ENCODE measurements around the gene EMB.
A peak's percentile ranks its signal among the peaks of the same experiment; 100 is the strongest.
"Not testable (repeated sequence)": the region's sequence is repeated elsewhere in the genome, so short reads cannot be mapped to it uniquely, and the experiment has no call there.

The EMB gene

GRCh38 chr5:50440651-50441492, at the start of gene EMB:
TSS of gene EMB (minus strand) at chr5:50441288. CDS start at chr5:50441151, 137 bp downstream.
- DNase-seq (ENCODE audit: low read depth in 2 of 2) = peak; percentile 46 to 49

GRCh38 chr5:50489491-50489890, 48.4 kb upstream of the EMB start:
- DNase-seq (ENCODE audit: low read depth in 2 of 2) = not testable (repeated sequence)

GRCh38 chr5:50478790-50479189, 37.7 kb upstream of the EMB start:
- DNase-seq (ENCODE audit: low read depth in 2 of 2) = not testable (repeated sequence)

- no peak for DNase-seq (ENCODE audit: low read depth in 2 of 2)
These were observed 35.5 kb upstream of the EMB start for GRCh38 chr5:50476549-50476948.

- DNase-seq (ENCODE audit: low read depth in 2 of 2) = not testable (repeated sequence)
These were observed 23.9 kb upstream of the EMB start for GRCh38 chr5:50465015-50465414.

GRCh38 chr5:50463726-50464125, 22.6 kb upstream of the EMB start:
- DNase-seq (ENCODE audit: low read depth in 2 of 2) = no peak

- DNase-seq (ENCODE audit: low read depth in 2 of 2) = no peak
These were observed 22.0 kb upstream of the EMB start for GRCh38 chr5:50463047-50463446.

- DNase-seq (ENCODE audit: low read depth in 2 of 2) = not testable (repeated sequence)
These were observed 21.5 kb upstream of the EMB start for GRCh38 chr5:50462579-50462978.

GRCh38 chr5:50458372-50458771, 17.3 kb upstream of the EMB start:
- DNase-seq (ENCODE audit: low read depth in 2 of 2) = not testable (repeated sequence)

GRCh38 chr5:50449241-50449640, 8.2 kb upstream of the EMB start:
- DNase-seq (ENCODE audit: low read depth in 2 of 2) = not testable (repeated sequence)

- no peak for DNase-seq (ENCODE audit: low read depth in 2 of 2)
These were observed 6.9 kb upstream of the EMB start for GRCh38 chr5:50447941-50448340.

- no peak for DNase-seq (ENCODE audit: low read depth in 2 of 2)
These were observed 6.1 kb upstream of the EMB start for GRCh38 chr5:50447228-50447627.

- DNase-seq (ENCODE audit: low read depth in 2 of 2) = no peak
These were observed 4.3 kb upstream of the EMB start for GRCh38 chr5:50445296-50445949.

- not testable (repeated sequence) for DNase-seq (ENCODE audit: low read depth in 2 of 2)
These were observed 1.8 kb upstream of the EMB start for GRCh38 chr5:50442559-50443539.

- no peak for DNase-seq (ENCODE audit: low read depth in 2 of 2)
These were observed 436 bp upstream of the EMB start for GRCh38 chr5:50441493-50441955.

- DNase-seq (ENCODE audit: low read depth in 2 of 2) = no peak
These were observed 1.9 kb downstream of the EMB start for GRCh38 chr5:50439221-50439620.

- not testable (repeated sequence) for DNase-seq (ENCODE audit: low read depth in 2 of 2)
These were observed 3.0 kb downstream of the EMB start for GRCh38 chr5:50438060-50438459.

GRCh38 chr5:50435168-50435567, 5.9 kb downstream of the EMB start:
- no peak for DNase-seq (ENCODE audit: low read depth in 2 of 2)

- not testable (repeated sequence) for DNase-seq (ENCODE audit: low read depth in 2 of 2)
These were observed 9.8 kb downstream of the EMB start for GRCh38 chr5:50431133-50431904.

GRCh38 chr5:50423100-50423799, 17.8 kb downstream of the EMB start:
- DNase-seq (ENCODE audit: low read depth in 2 of 2) = not testable (repeated sequence)

Data from stimulated activated CD8-positive, alpha-beta memory T cell treated with anti-CD3 and anti-CD28 coated beads, Interleukin-7, amount 100 ng/mL, for 1 hour (primary cell).